ENCODE data around the gene APOBEC3H.

GRCh38 chr22:39106326-39106725, 9.3 kb downstream of the APOBEC3H start:
- TF ChIP-seq POLR2A (IDR thresholded peaks at IDR 0.05) = no peak
- TF ChIP-seq CTCF (IDR thresholded peaks at IDR 0.05) = no peak
